ENCODE measurements around the gene POLE2. TPM values are rescaled to one million over a fixed set of nuclear protein-coding genes. Genes with fewer than 3 reads are reported as not detected.

Gene POLE2
- total RNA-seq, 1 experiment from 2014 or later, result 11.5 TPM

DNA sequence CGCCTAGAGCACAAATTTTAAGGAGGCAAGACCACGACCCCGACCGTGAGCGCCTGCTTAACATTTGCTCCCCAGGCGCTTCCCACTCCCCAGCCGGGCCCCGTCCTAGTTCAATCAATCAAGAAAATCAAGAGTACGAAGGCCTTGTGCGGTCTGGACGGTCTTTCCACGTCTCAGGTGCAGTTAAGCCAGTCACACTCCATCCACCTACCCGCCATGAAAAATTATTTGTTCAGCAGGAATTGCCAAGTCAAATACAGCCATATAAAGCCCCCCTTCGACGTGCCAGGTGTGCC lies 89.9 kb downstream of the POLE2 start:
- H3K9me3 ChIP-seq (ENCODE audit: insufficient read depth, low read depth), result no peaks in the 10 kb centered on the region
- no peaks in the 10 kb centered on the region for H3K9me2 ChIP-seq (ENCODE audit: insufficient read depth)
- peaks cover 59% of the 10 kb centered on the region for H3K79me2 ChIP-seq (ENCODE audit: low read depth)
- H3K27me3 ChIP-seq (ENCODE audit: insufficient read depth, low read depth), result no peaks in the 10 kb centered on the region
- H3K36me3 ChIP-seq (ENCODE audit: low read depth), result no peaks in the 10 kb centered on the region; the same call in 1 of the 2 replicates
- TF ChIP-seq, protein P1, sequence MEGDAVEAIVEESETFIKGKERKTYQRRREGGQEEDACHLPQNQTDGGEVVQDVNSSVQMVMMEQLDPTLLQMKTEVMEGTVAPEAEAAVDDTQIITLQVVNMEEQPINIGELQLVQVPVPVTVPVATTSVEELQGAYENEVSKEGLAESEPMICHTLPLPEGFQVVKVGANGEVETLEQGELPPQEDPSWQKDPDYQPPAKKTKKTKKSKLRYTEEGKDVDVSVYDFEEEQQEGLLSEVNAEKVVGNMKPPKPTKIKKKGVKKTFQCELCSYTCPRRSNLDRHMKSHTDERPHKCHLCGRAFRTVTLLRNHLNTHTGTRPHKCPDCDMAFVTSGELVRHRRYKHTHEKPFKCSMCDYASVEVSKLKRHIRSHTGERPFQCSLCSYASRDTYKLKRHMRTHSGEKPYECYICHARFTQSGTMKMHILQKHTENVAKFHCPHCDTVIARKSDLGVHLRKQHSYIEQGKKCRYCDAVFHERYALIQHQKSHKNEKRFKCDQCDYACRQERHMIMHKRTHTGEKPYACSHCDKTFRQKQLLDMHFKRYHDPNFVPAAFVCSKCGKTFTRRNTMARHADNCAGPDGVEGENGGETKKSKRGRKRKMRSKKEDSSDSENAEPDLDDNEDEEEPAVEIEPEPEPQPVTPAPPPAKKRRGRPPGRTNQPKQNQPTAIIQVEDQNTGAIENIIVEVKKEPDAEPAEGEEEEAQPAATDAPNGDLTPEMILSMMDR (conservative IDR thresholded peaks at IDR 0.05), result no peak
- no peak for TF ChIP-seq EZH2 (IDR thresholded peaks at IDR 0.05; ENCODE audit: low read depth)
- ChIA-PET CTCF (interaction anchor here (0.6 to 1.8 kb wide), 2 partner anchors 11 to 358 kb away, joined by 4 to 6 read pairs; partner anchors contain the start of gene RPS29), POLR2A (ENCODE audit: unreplicated experiment) (interaction anchor here (1.0 kb wide), 1 partner anchor 11 kb away, joined by 3 read pairs; no protein-coding TSS in a partner anchor)
- peaks cover 13% of the 10 kb centered on the region for H3F3A ChIP-seq (ENCODE audit: insufficient read depth, low read depth)
- intact Hi-C loops (cut with micrococcal nuclease; ENCODE audit: unreplicated experiment), result loop anchor here (1.0 kb wide), 1 partner anchor 22 kb away; the partner anchor contains the start of genes MGAT2 and RPL36AL
- H3K4me2 ChIP-seq, result peak overlapping the region; percentile 72
- H2AFZ ChIP-seq, result peak overlapping the region; percentile 91
- no TSS peak for BruUV-seq (replicated peaks)
- no peaks in the 10 kb centered on the region for H4K20me1 ChIP-seq (ENCODE audit: insufficient read depth)
- H3K4me1 ChIP-seq (replicated peaks; ENCODE audit: insufficient read depth), result peaks cover 29% of the 10 kb centered on the region
- peak overlapping the region; percentile 100 for H3K4me3 ChIP-seq
- H3K27ac ChIP-seq, result peak overlapping the region; percentile 83
- no peak for DNase-seq

DNA sequence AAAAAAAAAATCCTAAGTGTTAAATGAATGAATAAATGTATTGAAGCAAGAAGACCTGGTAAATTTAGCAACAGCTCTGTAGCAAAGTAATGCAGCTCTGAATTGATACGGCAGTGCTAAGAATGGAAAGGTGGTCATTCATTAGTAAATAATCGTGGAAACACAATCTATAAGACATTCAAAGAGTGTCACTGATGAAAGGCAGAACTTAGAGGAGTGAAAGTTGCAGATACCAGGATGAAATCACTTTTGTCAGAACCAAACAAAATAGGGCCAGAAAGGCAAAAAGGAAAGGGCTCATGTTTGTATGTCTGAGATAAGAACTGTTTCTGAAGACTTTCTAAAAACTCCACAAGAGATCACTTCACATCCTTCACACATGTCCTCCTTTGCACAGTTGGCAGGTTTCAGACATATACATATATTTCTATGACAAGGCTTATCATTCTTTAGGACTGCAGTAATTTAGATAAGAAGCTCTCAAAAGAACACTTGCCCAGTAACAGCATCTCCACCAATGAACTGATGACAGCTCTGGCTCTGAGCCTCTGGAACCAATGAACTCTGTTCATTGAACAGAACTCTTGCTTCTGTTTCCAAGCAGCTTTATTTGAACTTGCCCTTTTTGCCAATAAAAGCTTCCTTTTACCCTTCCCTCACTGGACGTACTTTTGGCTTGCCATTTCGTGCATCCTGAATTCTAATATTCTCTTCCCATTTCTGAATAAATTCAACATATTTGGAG lies 93.5 kb downstream of the POLE2 start:
- Histone ChIP-seq H3K9me2 (ENCODE audit: insufficient read depth) (no peaks in the 10 kb centered on the region), H3F3A (ENCODE audit: insufficient read depth, low read depth) (peaks cover 19% of the 10 kb centered on the region; the same call in 1 of the 2 replicates), H3K4me3 (no peak overlapping the region), H3K27me3 (ENCODE audit: insufficient read depth, low read depth) (no peaks in the 10 kb centered on the region), H3K36me3 (ENCODE audit: low read depth) (no peaks in the 10 kb centered on the region; the same call in 1 of the 2 replicates), H3K4me2 (no peak overlapping the region), H4K20me1 (ENCODE audit: insufficient read depth) (no peaks in the 10 kb centered on the region), H3K9me3 (ENCODE audit: insufficient read depth, low read depth) (no peaks in the 10 kb centered on the region), H3K27ac (no peak overlapping the region), H3K4me1 (replicated peaks; ENCODE audit: insufficient read depth) (peaks cover 14% of the 10 kb centered on the region), H3K79me2 (ENCODE audit: low read depth) (peaks cover 32% of the 10 kb centered on the region), H2AFZ (no peak overlapping the region)
- DNase-seq, result no peak
- ChIA-PET CTCF (no interaction called here), POLR2A (ENCODE audit: unreplicated experiment) (no interaction called here)
- intact Hi-C loops (cut with micrococcal nuclease; ENCODE audit: unreplicated experiment), result no loop called here
- TF ChIP-seq, protein P1 (conservative IDR thresholded peaks at IDR 0.05), result no peak
- no peak for TF ChIP-seq EZH2 (IDR thresholded peaks at IDR 0.05; ENCODE audit: low read depth)
- BruUV-seq (replicated peaks), result no TSS peak

Other genes starting within 250 kb of the POLE2 start
- gene RPS29, start 101.8 kb downstream of the POLE2 start, total RNA-seq (2021), result 1,018 and 1,294 TPM in 2 replicates
- gene LRR1, start 89.3 kb downstream of the POLE2 start, total RNA-seq (2021), result 16.1 and 19.0 TPM in 2 replicates
- gene RPL36AL, start 67.6 kb downstream of the POLE2 start, total RNA-seq (2021), result 120 and 151 TPM in 2 replicates
- 18.9 and 22.0 TPM in 2 replicates for gene MGAT2, start 67.4 kb downstream of the POLE2 start, total RNA-seq (2021)
- gene DNAAF2, start 53.0 kb downstream of the POLE2 start, total RNA-seq (2021), result 8.2 and 9.5 TPM in 2 replicates
- gene KLHDC1, start 4.9 kb upstream of the POLE2 start, total RNA-seq (2021), result 1.2 and 3.8 TPM in 2 replicates
- gene KLHDC2, start 79.9 kb upstream of the POLE2 start, total RNA-seq (2021), result 45.3 and 45.8 TPM in 2 replicates
- gene NEMF, start 164.6 kb upstream of the POLE2 start, total RNA-seq (2021), result 49.7 and 67.6 TPM in 2 replicates
- 46.8 and 65.3 TPM in 2 replicates for gene ARF6, start 204.9 kb upstream of the POLE2 start, total RNA-seq (2021)